Panc1 (cell line): ENCODE data around the gene STRA6. TPM values are rescaled to one million over a fixed set of nuclear protein-coding genes. Genes with fewer than 3 reads are reported as not detected.

Experiments used
- ATAC-seq: fragments of 200-7000 bp; cut with Tn5 transposase; 2 replicates; pipeline ENCODE4 v1.9.1; 2020; ENCODE audit warnings: mild to moderate bottlenecking, moderate library complexity
- BruUV-seq: library from RNA; stranded (reverse); fragments of 400-500 nt; replicated peaks from 2 replicates; lab custom pipeline; 2021; lab: Mats Ljungman, UMichigan
- CTCF ChIA-PET: fragments of 300-600 bp; sonication (Branson Sonifier 250); formaldehyde crosslinking; loops from one replicate; lab custom pipeline; 2022; ENCODE audit warnings: antibody characterized with exemption; lab: Charles Lee
- POLR2A ChIA-PET: fragments of 300-600 bp; sonication (Branson Sonifier 250); formaldehyde crosslinking; loops from one replicate; lab custom pipeline; 2022; ENCODE audit warnings: antibody characterized with exemption; lab: Charles Lee
- DNase-seq: peaks from one replicate; pipeline ENCODE4 v3.0.0-alpha.2; 2010; ENCODE audit warnings: low read depth, low spot score
- H3K27ac ChIP-seq: 2 replicates; pipeline ENCODE4 v1.5.1; 2011; ENCODE audit warnings: mild to moderate bottlenecking, low read length, inconsistent platforms
- H3K27me3 ChIP-seq: fragments of 200-500 bp; sonication (Bioruptor generic); 2 replicates; pipeline ENCODE4 v1.6.0; 2014; ENCODE audit warnings: low read length, inconsistent platforms; ENCODE audit not compliant: control insufficient read depth, insufficient read depth
- H3K36me3 ChIP-seq: fragments of 200-500 bp; sonication (Bioruptor generic); 2 replicates; pipeline ENCODE4 v1.5.1; 2014; ENCODE audit warnings: inconsistent platforms, mild to moderate bottlenecking, low read length, moderate library complexity; ENCODE audit not compliant: control insufficient read depth, insufficient read depth
- H3K4me1 ChIP-seq: 2 replicates; pipeline ENCODE4 v1.5.1; 2011; ENCODE audit warnings: inconsistent platforms, mild to moderate bottlenecking, low read length, moderate library complexity; ENCODE audit not compliant: control insufficient read depth, insufficient read depth
- H3K4me3 ChIP-seq, 2 experiments: 2 replicates each; pipeline ENCODE4 v1.5.1; 2011 to 2012; ENCODE audit warnings: low read depth in 2 of 2, low read length in 2 of 2, mild to moderate bottlenecking in 2 of 2, inconsistent platforms in 1 of 2, moderate library complexity in 1 of 2
- H3K9me3 ChIP-seq: fragments of 200-500 bp; sonication (Bioruptor generic); 2 replicates; pipeline ENCODE4 v1.5.1; 2014; ENCODE audit warnings: low read depth, mild to moderate bottlenecking, inconsistent platforms, low read length, moderate library complexity; ENCODE audit not compliant: control insufficient read depth, insufficient read depth
- CTCF ChIP-seq: fragments of 450-650 bp; IDR thresholded peaks from 2 replicates; pipeline ENCODE4 v1.5.1; 2017; ENCODE audit warnings: mild to moderate bottlenecking
- POLR2AphosphoS5 ChIP-seq: IDR thresholded peaks from 2 replicates; pipeline ENCODE4 v1.6.1; 2012; ENCODE audit warnings: mild to moderate bottlenecking, low read depth, low read length, moderate library complexity
- SIN3A ChIP-seq: IDR thresholded peaks from 2 replicates; pipeline ENCODE4 v1.6.1; 2012; ENCODE audit warnings: low read depth, mild to moderate bottlenecking, low read length, moderate library complexity, borderline replicate concordance; ENCODE audit not compliant: insufficient read depth
- TCF7L2 ChIP-seq: IDR thresholded peaks from 2 replicates; pipeline ENCODE4 v1.6.1; 2011; ENCODE audit warnings: mild to moderate bottlenecking, low read depth, low read length, inconsistent platforms
- in situ Hi-C: cut with HindIII; loops from 2 replicates; pipeline ENCODE4 v1.10.0; 2016; ENCODE audit warnings: low sequenced_read_pairs, low pct_unique_long_range_greater_than_20kb
- intact Hi-C: fragments of 100-400 bp; cut with micrococcal nuclease; formaldehyde crosslinking; loops from one replicate; pipeline ENCODE4 v1.10.0; 2022; ENCODE audit not compliant: unreplicated experiment
- total RNA-seq: library from RNA; stranded (reverse); gene quantifications from one replicate; pipeline ENCODE4 v1.2.1, GENCODE V29; 2021; ENCODE audit not compliant: unreplicated experiment
- TF ChIP-seq, protein P1 (sequence below), 2 experiments: IDR thresholded peaks; 2 replicates each; pipeline ENCODE4 v1.6.1; 2011 to 2012; ENCODE audit warnings: low read depth in 2 of 2, control low read depth in 1 of 2, low read length in 1 of 2, mild to moderate bottlenecking in 1 of 2, moderate library complexity in 1 of 2; ENCODE audit not compliant: insufficient read depth in 1 of 2

STRA6 gene
- total RNA-seq, 1 experiment from 2014 or later: 1.1 TPM

DNA sequence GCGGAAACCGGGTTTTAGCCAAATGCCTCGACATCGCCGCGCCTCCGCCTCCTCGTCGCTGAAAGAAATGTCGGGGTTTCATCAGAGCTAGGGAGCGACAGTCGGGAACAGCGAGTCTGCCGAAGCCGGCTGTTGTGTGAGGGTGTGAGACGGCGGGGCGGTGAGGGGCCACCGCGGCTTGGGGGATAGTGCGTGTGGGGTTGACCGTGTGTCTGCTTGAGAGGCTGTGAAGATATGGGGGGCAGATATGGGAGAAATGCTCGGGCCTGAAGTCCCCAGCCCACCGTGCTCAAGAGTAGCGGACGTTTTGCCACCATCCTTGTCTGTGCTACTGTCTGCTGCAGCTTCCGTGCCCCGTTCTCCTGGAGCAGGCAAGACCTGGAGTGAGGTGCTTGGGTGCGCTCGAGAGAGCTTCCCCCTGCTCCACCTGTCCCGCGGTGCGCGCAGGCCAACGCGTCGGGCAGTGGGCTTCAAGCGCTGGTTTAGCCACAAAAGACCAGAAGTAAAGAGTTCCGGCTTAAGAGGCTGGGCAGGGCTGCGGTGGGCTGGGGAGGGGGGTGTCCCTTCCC, 72.9 kb downstream of the STRA6 start:
- no peak for TF ChIP-seq POLR2AphosphoS5
- TF ChIP-seq CTCF: no peak
- TF ChIP-seq, protein P1, sequence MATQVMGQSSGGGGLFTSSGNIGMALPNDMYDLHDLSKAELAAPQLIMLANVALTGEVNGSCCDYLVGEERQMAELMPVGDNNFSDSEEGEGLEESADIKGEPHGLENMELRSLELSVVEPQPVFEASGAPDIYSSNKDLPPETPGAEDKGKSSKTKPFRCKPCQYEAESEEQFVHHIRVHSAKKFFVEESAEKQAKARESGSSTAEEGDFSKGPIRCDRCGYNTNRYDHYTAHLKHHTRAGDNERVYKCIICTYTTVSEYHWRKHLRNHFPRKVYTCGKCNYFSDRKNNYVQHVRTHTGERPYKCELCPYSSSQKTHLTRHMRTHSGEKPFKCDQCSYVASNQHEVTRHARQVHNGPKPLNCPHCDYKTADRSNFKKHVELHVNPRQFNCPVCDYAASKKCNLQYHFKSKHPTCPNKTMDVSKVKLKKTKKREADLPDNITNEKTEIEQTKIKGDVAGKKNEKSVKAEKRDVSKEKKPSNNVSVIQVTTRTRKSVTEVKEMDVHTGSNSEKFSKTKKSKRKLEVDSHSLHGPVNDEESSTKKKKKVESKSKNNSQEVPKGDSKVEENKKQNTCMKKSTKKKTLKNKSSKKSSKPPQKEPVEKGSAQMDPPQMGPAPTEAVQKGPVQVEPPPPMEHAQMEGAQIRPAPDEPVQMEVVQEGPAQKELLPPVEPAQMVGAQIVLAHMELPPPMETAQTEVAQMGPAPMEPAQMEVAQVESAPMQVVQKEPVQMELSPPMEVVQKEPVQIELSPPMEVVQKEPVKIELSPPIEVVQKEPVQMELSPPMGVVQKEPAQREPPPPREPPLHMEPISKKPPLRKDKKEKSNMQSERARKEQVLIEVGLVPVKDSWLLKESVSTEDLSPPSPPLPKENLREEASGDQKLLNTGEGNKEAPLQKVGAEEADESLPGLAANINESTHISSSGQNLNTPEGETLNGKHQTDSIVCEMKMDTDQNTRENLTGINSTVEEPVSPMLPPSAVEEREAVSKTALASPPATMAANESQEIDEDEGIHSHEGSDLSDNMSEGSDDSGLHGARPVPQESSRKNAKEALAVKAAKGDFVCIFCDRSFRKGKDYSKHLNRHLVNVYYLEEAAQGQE (IDR thresholded peaks at IDR 0.05; ENCODE audit: insufficient read depth in 1 of 2, low read depth in 2 of 2, low read length in 1 of 2): no peak
- TF ChIP-seq TCF7L2: no peak
- no peak for TF ChIP-seq SIN3A
- Histone ChIP-seq H3K36me3 (no peaks in the 10 kb centered on the region), H3K4me1 (peaks cover 14% of the 10 kb centered on the region), H3K27ac (no peak overlapping the region), H3K4me3 (peak overlapping the region; percentile 24 to 44), H3K9me3 (no peaks in the 10 kb centered on the region), H3K27me3 (peaks cover 16% of the 10 kb centered on the region; the same call in 1 of the 2 replicates)
- POLR2A ChIA-PET: no interaction called here
- CTCF ChIA-PET: interaction anchor here (0.6 to 3.3 kb wide), 7 partner anchors 15 to 639 kb away, joined by 3 to 53 read pairs (median 5); no protein-coding TSS in a partner anchor
- intact Hi-C loops: loop anchor here (5.0 kb wide), 1 partner anchor 77 kb away; no protein-coding TSS in a partner anchor
- ATAC-seq: no peak
- no peak for DNase-seq
- in situ Hi-C loops: no loop called here
- BruUV-seq: no TSS peak

Other genes starting within 250 kb of the STRA6 start
- 6.9 TPM for gene STOML1, start 210.5 kb downstream of the STRA6 start, total RNA-seq
- 52.2 TPM for gene PML, start 208.1 kb downstream of the STRA6 start, total RNA-seq
- 0.05 TPM for gene GOLGA6A, start 120.2 kb downstream of the STRA6 start, total RNA-seq
- 0.36 TPM for gene ISLR2, start 72.2 kb downstream of the STRA6 start, total RNA-seq
- gene ISLR, start 29.1 kb downstream of the STRA6 start, total RNA-seq: 0.28 TPM
- gene CCDC33, start 33.5 kb upstream of the STRA6 start, total RNA-seq: not detected
- 0.57 TPM for gene CYP11A1, start 164.9 kb upstream of the STRA6 start, total RNA-seq
- 11.2 TPM for gene SEMA7A, start 231.2 kb upstream of the STRA6 start, total RNA-seq